GM12891 (cell line): ENCODE results near the gene CCDC102A.

Experiments
- POLR2A ChIP-seq: IDR thresholded peaks from 2 replicates; pipeline ENCODE4 v1.6.1; 2011; ENCODE audit warnings: low read depth, low read length, control low read depth
- POLR2AphosphoS5 ChIP-seq: IDR thresholded peaks from 2 replicates; pipeline ENCODE4 v1.6.1; 2011; ENCODE audit warnings: low read depth, low read length, control low read depth
- TAF1 ChIP-seq: IDR thresholded peaks from 2 replicates; pipeline ENCODE4 v1.6.1; 2011; ENCODE audit warnings: low read depth, low read length, control low read depth

DNA sequence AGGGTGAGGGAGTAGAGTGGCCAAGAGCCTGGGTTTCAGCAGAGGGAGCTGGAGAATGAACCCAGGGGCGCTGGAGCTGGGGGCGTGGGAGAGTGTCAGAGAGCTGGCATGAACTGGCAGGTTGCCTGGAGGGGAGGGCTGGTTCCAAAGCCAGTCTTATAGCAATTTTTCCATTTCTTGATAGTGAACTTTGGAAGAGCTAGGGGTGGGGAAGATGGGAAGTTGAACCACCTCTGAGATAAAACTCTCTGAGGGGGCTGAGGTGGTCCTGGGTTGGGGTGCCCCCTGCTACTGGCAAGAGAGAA lies 42.9 kb upstream of the CCDC102A start:
- TF ChIP-seq POLR2A (no peak), POLR2AphosphoS5 (no peak), TAF1 (no peak)
